B cell (primary cell): ENCODE data around the gene RTN4RL1. TPM values are rescaled to one million over a fixed set of nuclear protein-coding genes. Genes with fewer than 3 reads are reported as not detected.
"Not testable (repeated sequence)": the region's sequence is repeated elsewhere in the genome, so short reads cannot be mapped to it uniquely, and the experiment has no call there.

Experiments used
- ATAC-seq: fragments of 200-7000 bp; cut with Tn5 transposase; one replicate; pipeline ENCODE4 v1.10.0; 2021; ENCODE audit warnings: low read depth, mild to moderate bottlenecking, moderate number of reproducible peaks, moderate library complexity
- CTCF ChIA-PET: fragments of 350-600 bp; sonication (Branson Sonifier 250); formaldehyde crosslinking; loops from one replicate; lab custom pipeline; 2021; ENCODE audit warnings: antibody characterized with exemption, inconsistent platforms; lab: Charles Lee
- POLR2A ChIA-PET: fragments of 350-600 bp; sonication (Branson Sonifier 250); formaldehyde crosslinking; loops from one replicate; lab custom pipeline; 2021; ENCODE audit warnings: antibody characterized with exemption; lab: Charles Lee
- DNase-seq: peaks from one replicate; pipeline ENCODE4 v3.0.0; 2013
- H2AFZ ChIP-seq: 2 replicates; pipeline ENCODE4 v1.6.1; 2012; ENCODE audit warnings: mild to moderate bottlenecking, low read depth, low read length; ENCODE audit not compliant: insufficient read depth, poor library complexity, severe bottlenecking
- H3K27ac ChIP-seq, 2 donors: 1 replicate in 1 of 2; 2 replicates in 1 of 2; pipeline ENCODE4 v1.5.1; 2012 to 2013; ENCODE audit warnings: low read length in 2 of 2, mild to moderate bottlenecking in 2 of 2, moderate library complexity in 1 of 2
- H3K27me3 ChIP-seq, 4 experiments: fragments of 200-600 bp in 1 of 4; sonication (generic) in 1 of 4; replicated peaks in 1 of 4; 1 replicate in 2 of 4; 2 replicates in 2 of 4; pipeline versions ENCODE4 v1.6.1 to v1.7.0; 2013 to 2016; ENCODE audit warnings: low read length in 3 of 4, mild to moderate bottlenecking in 2 of 4, mixed read lengths in 1 of 4, moderate library complexity in 1 of 4; ENCODE audit not compliant: insufficient read depth in 4 of 4, control insufficient read depth in 3 of 4; ENCODE audit errors: control extremely low read depth in 1 of 4
- H3K36me3 ChIP-seq, 2 experiments: replicated peaks in 1 of 2; 1 replicate in 1 of 2; 2 replicates in 1 of 2; pipeline versions ENCODE4 v1.6.1 to v1.7.1; 2013; ENCODE audit warnings: low read length in 1 of 2; ENCODE audit not compliant: insufficient read depth in 2 of 2, control insufficient read depth in 1 of 2; ENCODE audit errors: control extremely low read depth in 1 of 2, extremely low read depth in 1 of 2
- H3K4me1 ChIP-seq, 2 donors: fragments of 200-600 bp in 1 of 2; sonication (generic) in 1 of 2; 1 replicate in 1 of 2; 2 replicates in 1 of 2; pipeline versions ENCODE4 v1.5.1 to v1.6.1; 2013 to 2017; ENCODE audit warnings: low read length in 2 of 2; ENCODE audit not compliant: control insufficient read depth in 2 of 2, insufficient read depth in 2 of 2
- H3K4me2 ChIP-seq: replicated peaks from 2 replicates; pipeline ENCODE3; 2012; ENCODE audit warnings: mild to moderate bottlenecking, low read depth, low read length; ENCODE audit not compliant: poor library complexity, severe bottlenecking
- H3K4me3 ChIP-seq, 5 experiments: fragments of 200-600 bp in 1 of 5; sonication (generic) in 1 of 5; 1 replicate in 3 of 5; 2 replicates in 2 of 5; pipeline versions ENCODE4 v1.5.1 to v1.7.0; 2011 to 2016; ENCODE audit warnings: low read length in 4 of 5, mild to moderate bottlenecking in 4 of 5, low read depth in 2 of 5, control low read depth in 1 of 5, moderate library complexity in 1 of 5; ENCODE audit not compliant: insufficient read depth in 1 of 5; ENCODE audit errors: control extremely low read depth in 1 of 5, extremely low read depth in 1 of 5
- H3K79me2 ChIP-seq: fragments of 200-600 bp; sonication (generic); one replicate; pipeline ENCODE4 v1.6.0; 2016; ENCODE audit warnings: low read length; ENCODE audit not compliant: control insufficient read depth, insufficient read depth
- H3K9ac ChIP-seq: fragments of 200-600 bp; sonication (generic); 2 replicates; pipeline ENCODE4 v1.6.1; 2017; ENCODE audit warnings: mild to moderate bottlenecking, low read length, moderate library complexity
- H3K9me3 ChIP-seq, 3 donors: one replicate each; pipeline versions ENCODE4 v1.6.1 to v1.7.1; 2013; ENCODE audit warnings: low read length in 2 of 3; ENCODE audit not compliant: control insufficient read depth in 2 of 3, insufficient read depth in 1 of 3; ENCODE audit errors: control extremely low read depth in 1 of 3
- H4K20me1 ChIP-seq: 2 replicates; pipeline ENCODE4 v1.6.0; 2012; ENCODE audit warnings: mild to moderate bottlenecking, low read length; ENCODE audit not compliant: insufficient read depth, control insufficient read depth, poor library complexity, severe bottlenecking
- H3K27ac Mint-ChIP-seq: one replicate; pipeline ENCODE4 v1.8.0; 2021; ENCODE audit warnings: mixed read lengths
- H3K27me3 Mint-ChIP-seq: one replicate; pipeline ENCODE4 v1.8.0; 2021; ENCODE audit warnings: mixed read lengths
- H3K4me1 Mint-ChIP-seq: one replicate; pipeline ENCODE4 v1.8.0; 2021; ENCODE audit warnings: mixed read lengths
- H3K4me3 Mint-ChIP-seq: one replicate; pipeline ENCODE4 v1.8.0; 2021; ENCODE audit warnings: mixed read lengths
- H3K9me3 Mint-ChIP-seq: one replicate; pipeline ENCODE4 v1.8.0; 2022; ENCODE audit warnings: mixed read lengths; ENCODE audit not compliant: insufficient read depth
- CTCF ChIP-seq: fragments of 200-600 bp; IDR thresholded peaks from one replicate; pipeline ENCODE4 v1.8.0; 2022; ENCODE audit warnings: antibody characterized with exemption, mild to moderate bottlenecking
- EZH2 ChIP-seq: IDR thresholded peaks from 2 replicates; pipeline ENCODE4 v1.6.1; 2012; ENCODE audit warnings: borderline replicate concordance, low read depth, mild to moderate bottlenecking, moderate library complexity, low read length; ENCODE audit not compliant: insufficient read depth, poor library complexity, severe bottlenecking
- WGBS: methylation state at CpG from one replicate; pipeline ENCODE4 v1.1.5; 2013; ENCODE audit warnings: missing lambda C conversion rate; ENCODE audit not compliant: insufficient coverage; 5-methylcytosine and 5-hydroxymethylcytosine counted together
- intact Hi-C: fragments of 100-400 bp; cut with micrococcal nuclease; formaldehyde crosslinking; loops from one replicate; pipeline ENCODE4 v1.10.0; 2022
- polyA plus RNA-seq: library from polyadenylated mRNA; depleted of rRNA; stranded (reverse); fragments of >200 nt; gene quantifications from 2 replicates; pipeline ENCODE4 v1.2.3, GENCODE V29; 2012
- total RNA-seq, 2 donors: library from RNA; stranded (reverse); fragments of 120-200 nt in 1 of 2; gene quantifications; 1 replicate in 1 of 2; 2 replicates in 1 of 2; pipeline versions ENCODE4 v1.2.3 to v1.2.4, GENCODE V29; 2013 to 2022

RTN4RL1 gene
- total and polyA plus RNA-seq, 2 donors (not counting 1 experiment from before 2014, with no cell fraction given), result 0.03 to 0.07 TPM

GRCh38 chr17:2013220-2013993, 11.7 kb downstream of the RTN4RL1 start:
- H3K4me3 ChIP-seq, POLR2A ChIA-PET, H4K20me1 ChIP-seq, DNase-seq, H3K27ac Mint-ChIP-seq, H3K4me1 ChIP-seq, H3K4me2 ChIP-seq, H2AFZ ChIP-seq, CTCF ChIA-PET, H3K27ac ChIP-seq, H3K9me3 ChIP-seq, intact Hi-C loops, ATAC-seq, H3K4me3 Mint-ChIP-seq, H3K4me1 Mint-ChIP-seq, H3K9ac ChIP-seq, H3K36me3 ChIP-seq, H3K9me3 Mint-ChIP-seq, H3K79me2 ChIP-seq: not testable (repeated sequence)
- peaks cover 48% of the 10 kb centered on the region for H3K27me3 Mint-ChIP-seq
- 90% methylated on average over 4 of the region's 6 CpGs for WGBS
- H3K27me3 ChIP-seq, result peaks cover 0 to 28% (median 1%) of the 10 kb centered on the region in 4 experiments

GRCh38 chr17:2012499-2012898, 12.6 kb downstream of the RTN4RL1 start:
- Histone ChIP-seq H3K4me2 (no peak overlapping the region), H3K9me3 (no peaks in the 10 kb centered on the region), H3K27me3 (peaks cover 0 to 21% (median 1%) of the 10 kb centered on the region in 4 experiments), H3K27ac (no peak overlapping the region), H3K4me3 (no peak overlapping the region), H3K4me1 (peaks cover 0 to 2% of the 10 kb centered on the region in 2 donors), H2AFZ (no peak overlapping the region), H3K79me2 (no peaks in the 10 kb centered on the region), H3K36me3 (no peaks in the 10 kb centered on the region), H4K20me1 (no peaks in the 10 kb centered on the region), H3K9ac (no peak overlapping the region)
- no peak overlapping the region for H3K4me3 Mint-ChIP-seq
- TF ChIP-seq EZH2 (no peak), CTCF (no peak)
- ChIA-PET CTCF (no interaction called here), POLR2A (no interaction called here)
- H3K4me1 Mint-ChIP-seq, result no peaks in the 10 kb centered on the region
- ATAC-seq (no peak), DNase-seq (no peak)
- no peak overlapping the region for H3K27ac Mint-ChIP-seq
- 93% methylated on average over 3 of the region's 4 CpGs for WGBS
- intact Hi-C loops, result no loop called here
- peaks cover 40% of the 10 kb centered on the region for H3K27me3 Mint-ChIP-seq
- H3K9me3 Mint-ChIP-seq, result no peaks in the 10 kb centered on the region
